ENCODE measurements around the gene INF2. TPM values are rescaled to one million over a fixed set of nuclear protein-coding genes. Genes with fewer than 3 reads are reported as not detected.

The INF2 gene
- total RNA-seq, 2 experiments from 2014 or later, result 74.9 to 76.9 TPM

GRCh38 chr14:104734051-104734587, 44.7 kb downstream of the INF2 start:
- DNase-seq, result no peak
- ChIA-PET POLR2A (no interaction called here), CTCF (no interaction called here)
- Histone ChIP-seq H3K9me3 (ENCODE audit: control insufficient read depth in 1 of 2, insufficient read depth in 1 of 2, low read length in 2 of 2) (peaks cover 0 to 3% of the 10 kb centered on the region in 2 experiments), H3K36me3 (ENCODE audit: insufficient read depth, low read length) (no peaks in the 10 kb centered on the region), H3K4me1 (ENCODE audit: insufficient read depth, low read length) (no peaks in the 10 kb centered on the region), H3K4me3 (ENCODE audit: low read length) (no peak overlapping the region), H3K27ac (ENCODE audit: low read depth in 1 of 2, low read length in 2 of 2) (no peak overlapping the region), H3K27me3 (ENCODE audit: control insufficient read depth in 1 of 2, insufficient read depth in 2 of 2, low read length in 2 of 2) (no peaks in the 10 kb centered on the region)
- no peaks in the 10 kb centered on the region for H3K4me1 Mint-ChIP-seq (ENCODE audit: low read depth)
- TF ChIP-seq, protein P1, sequence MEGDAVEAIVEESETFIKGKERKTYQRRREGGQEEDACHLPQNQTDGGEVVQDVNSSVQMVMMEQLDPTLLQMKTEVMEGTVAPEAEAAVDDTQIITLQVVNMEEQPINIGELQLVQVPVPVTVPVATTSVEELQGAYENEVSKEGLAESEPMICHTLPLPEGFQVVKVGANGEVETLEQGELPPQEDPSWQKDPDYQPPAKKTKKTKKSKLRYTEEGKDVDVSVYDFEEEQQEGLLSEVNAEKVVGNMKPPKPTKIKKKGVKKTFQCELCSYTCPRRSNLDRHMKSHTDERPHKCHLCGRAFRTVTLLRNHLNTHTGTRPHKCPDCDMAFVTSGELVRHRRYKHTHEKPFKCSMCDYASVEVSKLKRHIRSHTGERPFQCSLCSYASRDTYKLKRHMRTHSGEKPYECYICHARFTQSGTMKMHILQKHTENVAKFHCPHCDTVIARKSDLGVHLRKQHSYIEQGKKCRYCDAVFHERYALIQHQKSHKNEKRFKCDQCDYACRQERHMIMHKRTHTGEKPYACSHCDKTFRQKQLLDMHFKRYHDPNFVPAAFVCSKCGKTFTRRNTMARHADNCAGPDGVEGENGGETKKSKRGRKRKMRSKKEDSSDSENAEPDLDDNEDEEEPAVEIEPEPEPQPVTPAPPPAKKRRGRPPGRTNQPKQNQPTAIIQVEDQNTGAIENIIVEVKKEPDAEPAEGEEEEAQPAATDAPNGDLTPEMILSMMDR (IDR thresholded peaks at IDR 0.05), result no peak
- intact Hi-C loops (cut with DNase I, micrococcal nuclease), result no loop called here
- H3K27ac Mint-ChIP-seq, result no peak overlapping the region
- H3K27me3 Mint-ChIP-seq, result no peaks in the 10 kb centered on the region
- H3K4me3 Mint-ChIP-seq, result no peak overlapping the region
- H3K36me3 Mint-ChIP-seq (ENCODE audit: low read depth), result no peaks in the 10 kb centered on the region
- ATAC-seq (ENCODE audit: poor library complexity), result no peak
- H3K9me3 Mint-ChIP-seq, result no peaks in the 10 kb centered on the region

- no peaks in the 10 kb centered on the region for H3K4me1 Mint-ChIP-seq (ENCODE audit: low read depth)
Observed at GRCh38 chr14:104734601-104734990, 45.2 kb downstream of the INF2 start.

DNA sequence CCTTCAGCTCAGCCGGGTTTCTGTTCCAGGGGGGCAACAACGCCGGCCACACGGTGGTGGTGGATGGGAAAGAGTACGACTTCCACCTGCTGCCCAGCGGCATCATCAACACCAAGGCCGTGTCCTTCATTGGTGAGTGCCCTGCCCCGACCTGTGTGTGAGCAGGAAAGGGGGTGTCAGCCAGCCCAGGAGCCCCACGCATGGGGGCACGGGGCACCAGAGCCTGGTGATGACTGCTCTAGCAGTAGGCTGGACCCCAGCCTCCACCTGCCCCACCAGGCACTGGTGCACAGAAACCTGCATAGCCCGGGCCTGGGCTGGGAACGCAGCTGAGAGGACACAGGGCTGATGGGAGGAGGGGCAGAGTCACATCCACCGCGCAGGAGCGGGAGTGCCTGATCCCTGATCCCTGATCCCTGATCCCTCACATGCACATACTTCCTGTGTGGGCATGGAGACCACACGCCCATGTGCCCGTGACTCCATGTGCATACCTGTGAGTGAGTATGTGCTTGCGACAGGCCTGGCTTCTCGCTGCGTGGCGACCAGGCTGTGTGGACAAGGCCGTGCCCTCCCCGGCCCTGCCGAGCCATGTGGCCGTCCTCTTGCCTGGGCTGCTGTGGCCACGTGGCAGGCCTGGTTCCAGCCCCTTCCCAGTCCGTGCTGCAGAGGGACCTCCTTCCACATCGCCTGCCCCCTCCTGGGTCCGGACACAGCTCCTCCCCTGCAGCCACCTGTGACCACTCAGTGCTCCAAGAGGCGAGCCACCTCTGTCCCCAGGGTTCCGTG, 45.8 kb downstream of the INF2 start:
- H3K27me3 ChIP-seq (ENCODE audit: control insufficient read depth in 1 of 2, insufficient read depth in 2 of 2, low read length in 2 of 2), result no peaks in the 10 kb centered on the region
- intact Hi-C loops (cut with DNase I, micrococcal nuclease), result no loop called here
- ATAC-seq (ENCODE audit: poor library complexity) (no peak), DNase-seq (no peak)
- H3K9me3 ChIP-seq (ENCODE audit: control insufficient read depth in 1 of 2, insufficient read depth in 1 of 2, low read length in 2 of 2), result no peaks in the 10 kb centered on the region
- Mint-ChIP-seq H3K9me3 (no peaks in the 10 kb centered on the region), H3K4me1 (ENCODE audit: low read depth) (no peaks in the 10 kb centered on the region), H3K4me3 (no peak overlapping the region), H3K27me3 (no peaks in the 10 kb centered on the region), H3K27ac (no peak overlapping the region), H3K36me3 (ENCODE audit: low read depth) (no peaks in the 10 kb centered on the region)
- ChIA-PET CTCF (no interaction called here), POLR2A (no interaction called here)
- H3K27ac ChIP-seq (ENCODE audit: low read depth in 1 of 2, low read length in 2 of 2), result no peak overlapping the region
- no peaks in the 10 kb centered on the region for H3K36me3 ChIP-seq (ENCODE audit: insufficient read depth, low read length)
- no peak overlapping the region for H3K4me3 ChIP-seq (ENCODE audit: low read length)
- TF ChIP-seq, protein P1 (IDR thresholded peaks at IDR 0.05), result no peak
- no peaks in the 10 kb centered on the region for H3K4me1 ChIP-seq (ENCODE audit: insufficient read depth, low read length)

More at GRCh38 chr14:104734601-104734990, 45.2 kb downstream of the INF2 start:
- ATAC-seq (ENCODE audit: poor library complexity), result no peak
- no peak for DNase-seq
- H3K36me3 ChIP-seq (ENCODE audit: insufficient read depth, low read length), result no peaks in the 10 kb centered on the region
- no peaks in the 10 kb centered on the region for H3K9me3 Mint-ChIP-seq
- no peaks in the 10 kb centered on the region for H3K9me3 ChIP-seq (ENCODE audit: control insufficient read depth in 1 of 2, insufficient read depth in 1 of 2, low read length in 2 of 2)
- H3K27ac ChIP-seq (ENCODE audit: low read depth in 1 of 2, low read length in 2 of 2), result no peak overlapping the region
- TF ChIP-seq, protein P1 (IDR thresholded peaks at IDR 0.05), result no peak
- H3K27me3 Mint-ChIP-seq, result no peaks in the 10 kb centered on the region
- no peak overlapping the region for H3K27ac Mint-ChIP-seq
- POLR2A ChIA-PET, result no interaction called here
- H3K4me3 ChIP-seq (ENCODE audit: low read length), result no peak overlapping the region
- no peaks in the 10 kb centered on the region for H3K36me3 Mint-ChIP-seq (ENCODE audit: low read depth)
- H3K4me1 ChIP-seq (ENCODE audit: insufficient read depth, low read length), result no peaks in the 10 kb centered on the region
- intact Hi-C loops (cut with DNase I, micrococcal nuclease), result no loop called here
- no peak overlapping the region for H3K4me3 Mint-ChIP-seq
- no peaks in the 10 kb centered on the region for H3K27me3 ChIP-seq (ENCODE audit: control insufficient read depth in 1 of 2, insufficient read depth in 2 of 2, low read length in 2 of 2)
- CTCF ChIA-PET, result no interaction called here
